HG02884 (cell line): Measurements from ENCODE around the gene ZNF263.

Experiments
- ATAC-seq: cut with Tn5 transposase; IDR thresholded peaks from one replicate; pipeline ENCODE4 v1.9.1; 2021; ENCODE audit warnings: mild to moderate bottlenecking, moderate library complexity; ENCODE audit not compliant: unreplicated experiment

Gene ZNF263

DNA sequence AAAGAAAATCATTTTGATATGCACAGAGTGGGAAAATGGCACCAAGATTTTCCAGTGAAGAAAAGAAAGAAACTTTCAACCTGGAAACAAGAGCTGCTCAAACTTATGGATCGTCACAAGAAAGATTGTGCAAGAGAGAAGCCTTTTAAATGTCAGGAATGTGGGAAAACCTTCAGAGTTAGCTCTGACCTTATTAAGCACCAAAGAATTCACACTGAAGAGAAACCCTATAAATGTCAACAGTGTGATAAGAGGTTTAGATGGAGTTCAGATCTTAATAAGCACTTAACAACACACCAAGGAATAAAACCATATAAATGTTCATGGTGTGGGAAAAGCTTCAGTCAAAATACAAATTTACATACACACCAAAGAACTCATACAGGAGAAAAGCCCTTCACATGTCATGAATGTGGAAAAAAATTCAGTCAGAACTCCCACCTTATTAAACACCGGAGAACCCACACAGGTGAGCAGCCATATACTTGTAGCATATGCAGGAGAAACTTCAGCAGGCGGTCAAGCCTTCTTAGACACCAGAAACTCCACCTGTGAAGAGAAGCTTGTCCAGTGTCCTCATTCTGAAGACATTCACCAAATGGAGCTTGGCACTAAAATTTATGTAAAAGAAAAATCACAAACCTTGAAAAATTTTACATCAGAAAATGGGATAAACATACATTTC, 34.2 kb downstream of the ZNF263 start:
- ATAC-seq, result no peak

DNA sequence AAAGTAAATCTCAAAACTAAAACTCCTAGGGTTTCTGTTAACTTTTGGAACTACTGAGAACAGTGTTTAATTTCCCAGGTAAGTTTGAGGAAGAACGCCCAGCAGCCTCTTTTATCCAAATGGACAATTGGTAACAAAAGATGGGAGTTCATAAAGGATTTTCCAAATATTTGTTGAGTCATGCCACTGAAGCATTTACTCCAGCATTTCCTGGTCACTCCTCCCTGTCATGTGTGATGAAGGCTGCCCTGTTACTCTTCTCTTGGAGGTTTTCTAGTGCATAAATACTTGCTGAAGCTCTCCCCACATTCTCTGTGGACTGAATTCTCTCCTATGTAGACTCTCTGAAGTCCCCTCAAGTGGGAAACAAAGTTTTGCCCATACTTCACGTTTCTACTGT, 38.5 kb downstream of the ZNF263 start:
- no peak for ATAC-seq

DNA sequence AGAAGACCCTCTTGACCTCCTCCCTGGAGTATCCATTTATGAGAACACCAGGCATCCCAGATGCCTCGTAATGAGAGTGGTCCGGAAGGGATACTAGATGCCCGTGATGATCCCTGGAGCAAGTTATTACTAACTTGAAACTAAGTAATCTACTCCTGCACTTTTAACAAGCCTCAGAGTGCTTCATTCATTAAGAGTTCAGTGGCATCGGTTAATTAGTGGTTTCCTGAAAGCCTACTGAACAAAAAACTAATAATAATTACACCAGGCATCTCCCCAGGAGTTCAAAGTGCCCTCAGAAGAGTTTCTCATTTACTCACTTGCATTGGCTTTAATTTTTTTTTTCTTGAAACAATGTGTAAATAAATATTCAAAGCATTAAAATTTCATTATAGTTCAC, 44.2 kb downstream of the ZNF263 start:
- ATAC-seq, result no peak

DNA sequence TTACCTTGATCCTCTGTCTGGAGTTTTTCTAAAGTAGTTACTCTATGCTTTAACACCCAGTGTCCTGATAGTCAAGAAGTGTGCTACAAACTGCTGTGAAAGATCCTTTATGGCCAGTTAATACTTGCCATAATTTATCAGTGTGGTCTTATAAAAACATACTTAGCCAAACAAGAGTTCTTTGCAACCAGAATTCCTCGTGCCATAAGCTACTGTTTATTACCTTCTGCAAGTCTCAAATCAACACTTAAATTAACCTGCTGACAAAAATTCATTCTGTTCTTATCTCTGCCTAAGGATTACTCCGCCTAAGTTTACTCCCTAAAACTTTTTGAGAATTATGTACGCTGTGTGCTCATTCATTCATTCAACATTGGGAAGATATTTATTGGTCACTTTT, 44.8 kb downstream of the ZNF263 start:
- no peak for ATAC-seq

DNA sequence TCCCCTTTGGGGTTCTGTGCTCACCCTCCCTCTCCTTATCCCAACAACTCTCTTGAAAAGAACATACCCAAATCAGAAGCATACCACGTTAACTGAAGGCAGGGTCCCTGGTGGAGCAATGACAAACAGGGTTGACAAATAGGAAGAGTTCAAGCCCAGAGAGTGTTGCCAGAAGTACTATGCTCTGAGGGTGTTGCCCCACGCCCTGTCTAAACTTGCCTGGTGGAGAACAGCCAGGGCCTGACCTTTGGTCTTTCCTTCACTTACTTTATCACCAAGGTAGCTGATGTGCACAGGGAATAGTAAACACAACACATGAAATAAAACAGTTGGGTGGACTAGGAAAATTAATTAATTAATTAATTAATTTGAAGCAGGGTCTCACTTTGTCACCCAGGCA, 45.4 kb downstream of the ZNF263 start:
- ATAC-seq, result no peak
